ENCODE data around the gene OR5H1. TPM values are rescaled to one million over a fixed set of nuclear protein-coding genes. Genes with fewer than 3 reads are reported as not detected.
"Not testable (repeated sequence)": the region's sequence is repeated elsewhere in the genome, so short reads cannot be mapped to it uniquely, and the experiment has no call there.

OR5H1 gene
- polyA plus RNA-seq, 1 of the 3 experiments (the other 2 are of a cell fraction), result not detected

DNA sequence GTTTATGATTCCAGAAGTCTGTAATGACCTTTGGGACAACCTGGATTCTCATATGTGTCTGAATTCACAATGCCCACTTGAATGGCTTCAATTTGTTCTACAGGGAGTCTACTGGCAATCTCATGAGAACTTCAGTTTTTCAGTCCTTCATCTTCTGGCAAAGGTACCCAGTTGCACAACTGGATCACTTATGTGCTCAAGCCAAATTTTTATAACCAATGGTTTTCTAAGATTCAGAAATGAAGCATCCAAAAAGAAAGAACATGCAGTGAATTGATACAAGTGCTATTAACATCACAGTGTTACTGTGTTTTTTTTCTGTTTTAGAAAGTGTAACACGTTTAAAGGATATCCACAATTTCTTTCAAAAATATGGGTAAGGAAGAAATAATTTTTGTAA is 16.7 kb downstream of the OR5H1 start, which contains the start of gene OR5H14:
TSS of gene OR5H14 (plus strand) at position 301 of the 400 bp plus-strand sequence. CDS start 1,907 bp downstream, outside the sequence.
- H3K9me2 ChIP-seq, result no peaks in the 10 kb centered on the region
- CTCF ChIA-PET, result no interaction called here
- no peak within 1 kb of the TSS for H3K27ac ChIP-seq (ENCODE audit: low read depth in 2 of 2, low read length in 1 of 2)
- no peak within 1 kb of the TSS for H2AFZ ChIP-seq (ENCODE audit: low read depth)
- no peaks in the 10 kb centered on the region for H3K36me3 ChIP-seq (replicated peaks in 1 of 2; ENCODE audit: control insufficient read depth in 1 of 2, insufficient read depth in 2 of 2, low read length in 1 of 2)
- DNase-seq, result no peak
- H3K9me3 ChIP-seq, result no peaks in the 10 kb centered on the region
- no peaks in the 10 kb centered on the region for H3K4me1 ChIP-seq (ENCODE audit: control insufficient read depth in 1 of 2, insufficient read depth in 2 of 2, low read depth in 1 of 2, low read length in 1 of 2)
- no peaks in the 10 kb centered on the region for H3K79me2 ChIP-seq (ENCODE audit: insufficient read depth)
- no peaks in the 10 kb centered on the region for H3F3A ChIP-seq (replicated peaks; ENCODE audit: insufficient read depth)
- H4K20me1 ChIP-seq (ENCODE audit: insufficient read depth), result no peaks in the 10 kb centered on the region
- no peak within 1 kb of the TSS for H3K4me3 ChIP-seq (ENCODE audit: low read depth in 2 of 2, low read length in 1 of 2)
- no peak within 1 kb of the TSS for H3K9ac ChIP-seq
- POLR2A ChIA-PET, result no interaction called here
- 0% methylated on average over 1 of the region's 1 CpG for WGBS (ENCODE audit: low lambda C conversion rate)
- no peak within 1 kb of the TSS for H3K4me2 ChIP-seq
- TF ChIP-seq TAF1 (IDR thresholded peaks at IDR 0.05; ENCODE audit: borderline replicate concordance, low read depth, low read length) (no peak), TEAD4 (IDR thresholded peaks at IDR 0.05; ENCODE audit: borderline replicate concordance, insufficient read depth) (no peak), NFIC (IDR thresholded peaks at IDR 0.05; ENCODE audit: borderline replicate concordance) (no peak), ELF1 (IDR thresholded peaks at IDR 0.05) (no peak), NRF1 (IDR thresholded peaks at IDR 0.05; ENCODE audit: low read depth, low read length) (no peak), JUND (IDR thresholded peaks at IDR 0.05) (no peak), MEF2A (IDR thresholded peaks at IDR 0.05; ENCODE audit: borderline replicate concordance, low read depth) (no peak), SIN3A (IDR thresholded peaks at IDR 0.05; ENCODE audit: borderline replicate concordance, low read depth, low read length) (no peak)
- TF ChIP-seq, protein P1, sequence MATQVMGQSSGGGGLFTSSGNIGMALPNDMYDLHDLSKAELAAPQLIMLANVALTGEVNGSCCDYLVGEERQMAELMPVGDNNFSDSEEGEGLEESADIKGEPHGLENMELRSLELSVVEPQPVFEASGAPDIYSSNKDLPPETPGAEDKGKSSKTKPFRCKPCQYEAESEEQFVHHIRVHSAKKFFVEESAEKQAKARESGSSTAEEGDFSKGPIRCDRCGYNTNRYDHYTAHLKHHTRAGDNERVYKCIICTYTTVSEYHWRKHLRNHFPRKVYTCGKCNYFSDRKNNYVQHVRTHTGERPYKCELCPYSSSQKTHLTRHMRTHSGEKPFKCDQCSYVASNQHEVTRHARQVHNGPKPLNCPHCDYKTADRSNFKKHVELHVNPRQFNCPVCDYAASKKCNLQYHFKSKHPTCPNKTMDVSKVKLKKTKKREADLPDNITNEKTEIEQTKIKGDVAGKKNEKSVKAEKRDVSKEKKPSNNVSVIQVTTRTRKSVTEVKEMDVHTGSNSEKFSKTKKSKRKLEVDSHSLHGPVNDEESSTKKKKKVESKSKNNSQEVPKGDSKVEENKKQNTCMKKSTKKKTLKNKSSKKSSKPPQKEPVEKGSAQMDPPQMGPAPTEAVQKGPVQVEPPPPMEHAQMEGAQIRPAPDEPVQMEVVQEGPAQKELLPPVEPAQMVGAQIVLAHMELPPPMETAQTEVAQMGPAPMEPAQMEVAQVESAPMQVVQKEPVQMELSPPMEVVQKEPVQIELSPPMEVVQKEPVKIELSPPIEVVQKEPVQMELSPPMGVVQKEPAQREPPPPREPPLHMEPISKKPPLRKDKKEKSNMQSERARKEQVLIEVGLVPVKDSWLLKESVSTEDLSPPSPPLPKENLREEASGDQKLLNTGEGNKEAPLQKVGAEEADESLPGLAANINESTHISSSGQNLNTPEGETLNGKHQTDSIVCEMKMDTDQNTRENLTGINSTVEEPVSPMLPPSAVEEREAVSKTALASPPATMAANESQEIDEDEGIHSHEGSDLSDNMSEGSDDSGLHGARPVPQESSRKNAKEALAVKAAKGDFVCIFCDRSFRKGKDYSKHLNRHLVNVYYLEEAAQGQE (IDR thresholded peaks at IDR 0.05; ENCODE audit: low read depth, low read length), result no peak
- H3K27me3 ChIP-seq (ENCODE audit: insufficient read depth), result no peaks in the 10 kb centered on the region

DNA sequence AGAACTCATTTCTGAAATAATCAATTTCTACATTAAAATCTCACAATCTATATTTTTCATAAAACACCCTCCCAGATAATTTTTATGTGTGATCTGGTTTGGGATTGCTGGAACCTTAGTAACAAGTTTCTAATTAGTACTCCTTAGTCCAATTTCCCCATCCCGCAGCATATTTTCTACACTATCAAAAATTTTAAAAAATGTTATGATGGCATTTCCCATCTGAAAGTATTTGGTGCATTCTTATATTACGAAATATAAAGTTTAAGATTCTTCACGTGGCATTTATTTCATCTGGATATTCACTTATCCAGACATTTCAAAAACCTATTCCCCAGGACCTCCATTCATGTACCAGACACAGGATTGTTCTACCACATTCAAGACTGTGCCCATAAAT is 18.2 kb downstream of the OR5H1 start:
- H3K4me3 ChIP-seq (ENCODE audit: low read depth in 2 of 2, low read length in 1 of 2), result no peak overlapping the region
- H3K27ac ChIP-seq (ENCODE audit: low read depth in 2 of 2, low read length in 1 of 2), result no peak overlapping the region
- H3K9me2 ChIP-seq, result no peaks in the 10 kb centered on the region
- H3K79me2 ChIP-seq (ENCODE audit: insufficient read depth), result no peaks in the 10 kb centered on the region
- no peaks in the 10 kb centered on the region for H3K27me3 ChIP-seq (ENCODE audit: insufficient read depth)
- WGBS (ENCODE audit: low lambda C conversion rate), result 2% methylated on average over 3 of the region's 3 CpGs
- POLR2A ChIA-PET, result no interaction called here
- H4K20me1 ChIP-seq (ENCODE audit: insufficient read depth), result no peaks in the 10 kb centered on the region
- no peak overlapping the region for H3K9ac ChIP-seq
- H3K9me3 ChIP-seq, result no peaks in the 10 kb centered on the region
- DNase-seq, result no peak
- CTCF ChIA-PET, result no interaction called here
- H3K36me3 ChIP-seq (replicated peaks in 1 of 2; ENCODE audit: control insufficient read depth in 1 of 2, insufficient read depth in 2 of 2, low read length in 1 of 2), result no peaks in the 10 kb centered on the region
- H3K4me2 ChIP-seq, result no peak overlapping the region
- H3K4me1 ChIP-seq (ENCODE audit: control insufficient read depth in 1 of 2, insufficient read depth in 2 of 2, low read depth in 1 of 2, low read length in 1 of 2), result no peaks in the 10 kb centered on the region
- TF ChIP-seq GABPA (IDR thresholded peaks at IDR 0.05; ENCODE audit: low read depth), result no peak
- no peak for TF ChIP-seq JUND (IDR thresholded peaks at IDR 0.05)
- TF ChIP-seq YY1 (IDR thresholded peaks at IDR 0.05; ENCODE audit: low read depth), result no peak
- no peak for TF ChIP-seq GATA2 (CRISPR knock-in tag; IDR thresholded peaks at IDR 0.05)
- no peak for TF ChIP-seq CHD2 (IDR thresholded peaks at IDR 0.05; ENCODE audit: low read length, partially characterized antibody)
- no peak for TF ChIP-seq RXRA (IDR thresholded peaks at IDR 0.05; ENCODE audit: borderline replicate concordance, low read depth)
- TF ChIP-seq, protein P2, sequence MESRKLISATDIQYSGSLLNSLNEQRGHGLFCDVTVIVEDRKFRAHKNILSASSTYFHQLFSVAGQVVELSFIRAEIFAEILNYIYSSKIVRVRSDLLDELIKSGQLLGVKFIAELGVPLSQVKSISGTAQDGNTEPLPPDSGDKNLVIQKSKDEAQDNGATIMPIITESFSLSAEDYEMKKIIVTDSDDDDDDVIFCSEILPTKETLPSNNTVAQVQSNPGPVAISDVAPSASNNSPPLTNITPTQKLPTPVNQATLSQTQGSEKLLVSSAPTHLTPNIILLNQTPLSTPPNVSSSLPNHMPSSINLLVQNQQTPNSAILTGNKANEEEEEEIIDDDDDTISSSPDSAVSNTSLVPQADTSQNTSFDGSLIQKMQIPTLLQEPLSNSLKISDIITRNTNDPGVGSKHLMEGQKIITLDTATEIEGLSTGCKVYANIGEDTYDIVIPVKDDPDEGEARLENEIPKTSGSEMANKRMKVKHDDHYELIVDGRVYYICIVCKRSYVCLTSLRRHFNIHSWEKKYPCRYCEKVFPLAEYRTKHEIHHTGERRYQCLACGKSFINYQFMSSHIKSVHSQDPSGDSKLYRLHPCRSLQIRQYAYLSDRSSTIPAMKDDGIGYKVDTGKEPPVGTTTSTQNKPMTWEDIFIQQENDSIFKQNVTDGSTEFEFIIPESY (IDR thresholded peaks at IDR 0.05; ENCODE audit: borderline replicate concordance, low read depth), result no peak
- no peak for TF ChIP-seq EP300 (IDR thresholded peaks at IDR 0.05; ENCODE audit: borderline replicate concordance in 1 of 2, low read depth in 1 of 2, low read length in 1 of 2)
- TF ChIP-seq EZH2phosphoT487 (IDR thresholded peaks at IDR 0.05; ENCODE audit: borderline replicate concordance, low read depth), result no peak
- TF ChIP-seq FOXJ3 (CRISPR knock-in tag; IDR thresholded peaks at IDR 0.05), result no peak
- no peak for TF ChIP-seq FOSL2 (IDR thresholded peaks at IDR 0.05; ENCODE audit: borderline replicate concordance, low read depth)
- H3F3A ChIP-seq (replicated peaks; ENCODE audit: insufficient read depth), result no peaks in the 10 kb centered on the region
- H2AFZ ChIP-seq (ENCODE audit: low read depth), result no peak overlapping the region

DNA sequence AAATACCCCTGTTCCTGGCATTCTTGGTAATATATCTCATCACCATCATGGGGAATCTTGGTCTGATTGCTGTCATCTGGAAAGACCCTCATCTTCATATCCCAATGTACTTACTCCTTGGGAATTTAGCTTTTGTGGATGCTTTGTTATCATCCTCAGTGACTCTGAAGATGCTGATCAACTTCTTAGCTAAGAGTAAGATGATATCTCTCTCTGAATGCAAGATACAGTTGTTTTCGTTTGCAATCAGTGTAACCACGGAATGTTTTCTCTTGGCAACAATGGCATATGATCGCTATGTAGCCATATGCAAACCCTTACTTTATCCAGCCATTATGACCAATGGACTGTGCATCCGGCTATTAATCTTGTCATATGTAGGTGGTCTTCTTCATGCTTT is 18.9 kb downstream of the OR5H1 start:
- H3K9me3 ChIP-seq; H3K9ac ChIP-seq; DNase-seq; H3K79me2 ChIP-seq (ENCODE audit: insufficient read depth); POLR2A ChIA-PET; H2AFZ ChIP-seq (ENCODE audit: low read depth); H3F3A ChIP-seq (replicated peaks; ENCODE audit: insufficient read depth); H3K4me3 ChIP-seq (ENCODE audit: low read depth in 2 of 2, low read length in 1 of 2); H4K20me1 ChIP-seq (ENCODE audit: insufficient read depth); H3K9me2 ChIP-seq; H3K27me3 ChIP-seq (ENCODE audit: insufficient read depth); H3K4me2 ChIP-seq; H3K27ac ChIP-seq (ENCODE audit: low read depth in 2 of 2, low read length in 1 of 2); H3K36me3 ChIP-seq (replicated peaks in 1 of 2; ENCODE audit: control insufficient read depth in 1 of 2, insufficient read depth in 2 of 2, low read length in 1 of 2); H3K4me1 ChIP-seq (ENCODE audit: control insufficient read depth in 1 of 2, insufficient read depth in 2 of 2, low read depth in 1 of 2, low read length in 1 of 2): not testable (repeated sequence)
- 0% methylated on average over 4 of the region's 4 CpGs for WGBS (ENCODE audit: low lambda C conversion rate)
- CTCF ChIA-PET, result interaction anchor here (0.6 kb wide), 1 partner anchor 911 kb away, joined by 3 read pairs; no protein-coding TSS in a partner anchor

Data from SK-N-SH (cell line).